Neutrophil (primary cell): ENCODE data around the gene WIPF2.

ENCODE experiments used
- H3K27ac ChIP-seq: fragments of 200-600 bp; sonication (generic); 2 replicates; pipeline ENCODE4 v1.5.1; 2016; ENCODE audit warnings: mild to moderate bottlenecking, moderate library complexity
- H3K27me3 ChIP-seq: fragments of 200-600 bp; sonication (generic); 2 replicates; pipeline ENCODE4 v1.6.0; 2016; ENCODE audit warnings: mild to moderate bottlenecking
- H3K36me3 ChIP-seq: fragments of 200-600 bp; sonication (generic); 2 replicates; pipeline ENCODE4 v1.5.1; 2017
- H3K4me1 ChIP-seq, 2 experiments: fragments of 200-600 bp in 1 of 2; sonication (generic) in 1 of 2; 1 replicate in 1 of 2; 2 replicates in 1 of 2; pipeline versions ENCODE4 v1.5.1 to v1.6.1; 2013 to 2016; ENCODE audit warnings: low read depth in 1 of 2, low read length in 1 of 2, mild to moderate bottlenecking in 1 of 2, moderate library complexity in 1 of 2; ENCODE audit not compliant: control insufficient read depth in 1 of 2, insufficient read depth in 1 of 2
- H3K4me3 ChIP-seq, 2 experiments: fragments of 200-600 bp in 1 of 2; sonication (generic) in 1 of 2; 1 replicate in 1 of 2; 2 replicates in 1 of 2; pipeline ENCODE4 v1.5.1; 2013 to 2016; ENCODE audit warnings: low read depth in 1 of 2, low read length in 1 of 2, mild to moderate bottlenecking in 1 of 2, moderate library complexity in 1 of 2
- H3K9me3 ChIP-seq: fragments of 200-600 bp; sonication (generic); 2 replicates; pipeline ENCODE4 v1.5.1; 2016
- CTCF ChIP-seq: fragments of 200-600 bp; sonication (generic); IDR thresholded peaks from 2 replicates; pipeline ENCODE4 v1.5.1; 2016; ENCODE audit warnings: antibody characterized with exemption

WIPF2 gene

DNA sequence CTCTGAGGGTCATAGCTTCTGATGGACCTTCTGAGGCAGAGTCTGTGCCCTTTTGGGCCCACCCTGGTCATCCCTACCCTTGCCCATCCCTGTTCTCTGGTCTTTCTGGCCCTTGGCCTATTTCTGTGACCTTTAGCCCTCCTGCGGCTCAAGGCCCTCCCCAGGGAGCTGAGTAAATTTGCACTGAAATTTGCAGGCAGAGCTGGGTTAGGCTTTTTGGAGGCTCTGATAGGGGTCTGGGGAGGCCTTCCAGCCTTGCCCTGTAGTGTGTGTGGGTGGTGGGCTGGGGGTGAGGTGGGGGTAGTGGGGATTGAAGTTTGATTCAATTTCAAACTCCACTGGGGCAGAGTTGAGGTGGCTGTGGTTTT, 107.7 kb downstream of the WIPF2 start:
- Histone ChIP-seq H3K4me3 (peak overlapping the region; percentile 60 to 88), H3K4me1 (peaks cover 95 to 98% of the 10 kb centered on the region in 2 experiments), H3K36me3 (peaks cover 12% of the 10 kb centered on the region), H3K9me3 (no peaks in the 10 kb centered on the region), H3K27ac (peak overlapping the region; percentile 98), H3K27me3 (no peaks in the 10 kb centered on the region)
- TF ChIP-seq CTCF: no peak

GRCh38 chr17:40327244-40327729, 108.2 kb downstream of the WIPF2 start:
- Histone ChIP-seq H3K4me3 (peak overlapping the region; percentile 60 to 88), H3K27ac (peak overlapping the region; percentile 98)

DNA sequence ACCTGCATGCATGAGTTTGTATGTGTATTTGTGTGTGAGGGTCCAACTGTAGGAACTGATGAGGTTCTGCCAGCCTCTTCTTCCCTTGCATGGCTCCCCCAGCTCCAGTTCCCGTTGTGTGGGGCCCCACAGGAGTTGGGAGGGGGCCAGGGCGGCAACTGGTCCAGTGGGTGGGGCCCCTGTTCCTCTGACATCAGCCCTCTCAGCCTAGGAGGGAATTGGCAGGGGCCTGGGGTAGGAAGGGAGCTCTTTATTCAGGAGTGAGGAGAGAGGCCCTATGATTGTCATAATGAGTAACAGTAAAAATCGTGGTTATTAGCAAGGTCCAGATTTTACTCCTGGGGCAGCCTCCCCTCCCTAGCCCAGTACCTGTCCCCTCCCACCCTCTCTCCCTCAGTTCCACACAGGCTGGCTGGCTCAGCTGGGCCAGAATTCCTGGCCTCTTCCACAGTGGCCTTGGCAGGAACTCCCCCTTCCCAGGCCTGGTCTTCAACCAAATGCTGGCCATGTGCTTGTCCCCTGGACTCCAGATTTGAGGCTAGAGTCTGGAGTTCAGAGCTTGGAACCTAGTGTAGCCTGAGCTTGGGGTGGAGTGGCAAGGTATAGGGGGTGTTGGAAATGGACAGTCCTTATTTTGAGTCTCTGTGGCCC, 108.8 kb downstream of the WIPF2 start:
- H3K4me1 ChIP-seq: peaks cover 100% of the 10 kb centered on the region in 2 experiments
- peak overlapping the region; percentile 60 to 88 for H3K4me3 ChIP-seq
- peak overlapping the region; percentile 98 for H3K27ac ChIP-seq

More at GRCh38 chr17:40327244-40327729, 108.2 kb downstream of the WIPF2 start:
- Histone ChIP-seq H3K36me3 (peaks cover 17% of the 10 kb centered on the region), H3K27me3 (no peaks in the 10 kb centered on the region), H3K4me1 (peaks cover 98% of the 10 kb centered on the region in 2 experiments), H3K9me3 (no peaks in the 10 kb centered on the region)
- no peak for TF ChIP-seq CTCF

GRCh38 chr17:40328386-40328766, 109.3 kb downstream of the WIPF2 start:
- TF ChIP-seq CTCF: no peak
- Histone ChIP-seq H3K9me3 (no peaks in the 10 kb centered on the region), H3K27ac (peak overlapping the region; percentile 98), H3K4me1 (peaks cover 100% of the 10 kb centered on the region in 2 experiments), H3K27me3 (no peaks in the 10 kb centered on the region), H3K36me3 (peaks cover 20% of the 10 kb centered on the region), H3K4me3 (peak overlapping the region; percentile 60 to 88)

More for the DNA sequence above, 108.8 kb downstream of the WIPF2 start:
- Histone ChIP-seq H3K9me3 (no peaks in the 10 kb centered on the region), H3K36me3 (peaks cover 20% of the 10 kb centered on the region), H3K27me3 (no peaks in the 10 kb centered on the region)
- no peak for TF ChIP-seq CTCF

- Histone ChIP-seq H3K4me3 (peak overlapping the region; percentile 88 to 91), H3K36me3 (peaks cover 20% of the 10 kb centered on the region), H3K27me3 (no peaks in the 10 kb centered on the region), H3K27ac (peak overlapping the region; percentile 98), H3K4me1 (peaks cover 100% of the 10 kb centered on the region in 2 experiments), H3K9me3 (no peaks in the 10 kb centered on the region)
- peak; percentile 44 for TF ChIP-seq CTCF
Measured at GRCh38 chr17:40329839-40330794, 111.0 kb downstream of the WIPF2 start.
